Gastrocnemius medialis (tissue), 4 donors: ENCODE measurements around the gene CCDC57. TPM values are rescaled to one million over a fixed set of nuclear protein-coding genes. Genes with fewer than 3 reads are reported as not detected.
"Not testable (repeated sequence)": the region's sequence is repeated elsewhere in the genome, so short reads cannot be mapped to it uniquely, and the experiment has no call there.

Experiments used
- ATAC-seq, 2 donors: fragments of 150-250 bp; one replicate each; pipeline ENCODE4 v1.9.1; 2016
- DNase-seq, 2 donors: peaks; one replicate each; pipeline ENCODE4 v3.0.0-alpha.2; 2019
- H3K27ac ChIP-seq, 4 donors: fragments of 200-600 bp; sonication (generic); 1 replicate in 1 of 4; 2 replicates in 3 of 4; pipeline ENCODE4 v1.5.1; 2016 to 2018; ENCODE audit warnings: mild to moderate bottlenecking in 2 of 4, moderate library complexity in 1 of 4
- H3K27me3 ChIP-seq, 3 donors: fragments of 200-600 bp; sonication (generic) in 2 of 3; 1 replicate in 1 of 3; 2 replicates in 2 of 3; pipeline versions ENCODE4 v1.5.1 to v1.6.0; 2016 to 2019; ENCODE audit warnings: mild to moderate bottlenecking in 1 of 3, moderate library complexity in 1 of 3
- H3K36me3 ChIP-seq, 2 donors: fragments of 200-600 bp; sonication (generic) in 1 of 2; one replicate each; pipeline ENCODE4 v1.5.1; 2017 to 2018
- H3K4me1 ChIP-seq, 2 donors: fragments of 200-600 bp; sonication (generic) in 1 of 2; one replicate each; pipeline ENCODE4 v1.5.1; 2016 to 2017; ENCODE audit warnings: mild to moderate bottlenecking in 2 of 2
- H3K4me3 ChIP-seq, 4 donors: fragments of 200-600 bp; sonication (generic) in 3 of 4; 1 replicate in 1 of 4; 2 replicates in 3 of 4; pipeline ENCODE4 v1.5.1; 2016 to 2019; ENCODE audit warnings: mild to moderate bottlenecking in 2 of 4
- H3K9me3 ChIP-seq, 3 donors: fragments of 200-600 bp; sonication (generic) in 2 of 3; 1 replicate in 1 of 3; 2 replicates in 2 of 3; pipeline ENCODE4 v1.5.1; 2016 to 2019
- POLR2A ChIP-seq, 2 donors: fragments of 450-650 bp; IDR thresholded peaks; one replicate each; pipeline ENCODE4 v1.6.1; 2017; ENCODE audit warnings: antibody characterized with exemption in 2 of 2, mild to moderate bottlenecking in 2 of 2, moderate library complexity in 2 of 2
- in situ Hi-C, 4 donors: fragments of 200-750 bp; cut with MboI; loops; one replicate each; pipeline versions ENCODE4 v1.15.0 to v1.8.0; 2017; ENCODE audit warnings: low sequenced_read_pairs in 4 of 4
- intact Hi-C: fragments of 100-400 bp; cut with DNase I; formaldehyde crosslinking; loops from one replicate; pipeline ENCODE4 v1.15.1; 2023; ENCODE audit warnings: low total_unique reads
- total RNA-seq, 4 donors: library from RNA; depleted of rRNA; stranded (reverse); fragments of >200 nt; gene quantifications; one replicate each; pipeline versions ENCODE4 v1.1.0 to v1.2.3, GENCODE V29; 2016
- TF ChIP-seq, protein P1 (sequence below), 5 experiments: fragments of 450-650 bp in 3 of 5; fragments of 200-600 bp in 2 of 5; sonication (generic) in 2 of 5; IDR thresholded peaks in 4 of 5; conservative IDR thresholded peaks in 1 of 5; 1 replicate in 4 of 5; 2 replicates in 1 of 5; pipeline ENCODE4 v1.5.1; 2016 to 2019; ENCODE audit warnings: antibody characterized with exemption in 5 of 5, mild to moderate bottlenecking in 3 of 5, moderate library complexity in 3 of 5

Gene CCDC57
- total RNA-seq, 4 donors from 2014 or later, result 3.7 to 11.3 (median 5.1) TPM

DNA sequence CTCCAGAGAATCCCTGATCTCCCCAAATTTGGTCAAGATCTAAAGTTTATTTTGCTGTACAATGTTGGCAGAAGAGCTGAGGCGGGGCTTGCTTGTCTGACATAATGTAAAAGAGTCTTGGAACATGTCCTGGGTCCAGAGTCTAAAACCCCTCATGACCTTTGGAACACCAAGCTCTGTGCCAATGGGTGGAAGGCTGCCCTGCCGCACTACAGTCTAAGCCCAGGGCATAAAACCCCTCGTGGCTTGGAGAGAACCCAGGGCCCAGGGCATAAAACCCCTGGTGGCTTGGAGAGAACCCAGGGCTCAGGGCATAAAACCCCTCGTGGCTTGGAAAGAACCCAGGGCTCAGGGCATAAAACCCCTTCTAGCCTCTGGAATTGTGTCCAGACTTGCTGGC, 36.7 kb downstream of the CCDC57 start:
- Histone ChIP-seq H3K27me3 (no peaks in the 10 kb centered on the region), H3K4me1 (no peaks in the 10 kb centered on the region), H3K4me3 (no peak overlapping the region), H3K9me3 (no peaks in the 10 kb centered on the region), H3K27ac (no peak overlapping the region), H3K36me3 (peaks cover 0 to 23% of the 10 kb centered on the region in 2 donors)
- TF ChIP-seq, protein P1, sequence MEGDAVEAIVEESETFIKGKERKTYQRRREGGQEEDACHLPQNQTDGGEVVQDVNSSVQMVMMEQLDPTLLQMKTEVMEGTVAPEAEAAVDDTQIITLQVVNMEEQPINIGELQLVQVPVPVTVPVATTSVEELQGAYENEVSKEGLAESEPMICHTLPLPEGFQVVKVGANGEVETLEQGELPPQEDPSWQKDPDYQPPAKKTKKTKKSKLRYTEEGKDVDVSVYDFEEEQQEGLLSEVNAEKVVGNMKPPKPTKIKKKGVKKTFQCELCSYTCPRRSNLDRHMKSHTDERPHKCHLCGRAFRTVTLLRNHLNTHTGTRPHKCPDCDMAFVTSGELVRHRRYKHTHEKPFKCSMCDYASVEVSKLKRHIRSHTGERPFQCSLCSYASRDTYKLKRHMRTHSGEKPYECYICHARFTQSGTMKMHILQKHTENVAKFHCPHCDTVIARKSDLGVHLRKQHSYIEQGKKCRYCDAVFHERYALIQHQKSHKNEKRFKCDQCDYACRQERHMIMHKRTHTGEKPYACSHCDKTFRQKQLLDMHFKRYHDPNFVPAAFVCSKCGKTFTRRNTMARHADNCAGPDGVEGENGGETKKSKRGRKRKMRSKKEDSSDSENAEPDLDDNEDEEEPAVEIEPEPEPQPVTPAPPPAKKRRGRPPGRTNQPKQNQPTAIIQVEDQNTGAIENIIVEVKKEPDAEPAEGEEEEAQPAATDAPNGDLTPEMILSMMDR (IDR thresholded peaks at IDR 0.05 in 4 of 5, conservative IDR thresholded peaks at IDR 0.05 in 1 of 5), result no peak
- TF ChIP-seq POLR2A (IDR thresholded peaks at IDR 0.05), result no peak
- DNase-seq (no peak), ATAC-seq (no peak)
- intact Hi-C loops (no loop called here), in situ Hi-C loops (no loop called here)

DNA sequence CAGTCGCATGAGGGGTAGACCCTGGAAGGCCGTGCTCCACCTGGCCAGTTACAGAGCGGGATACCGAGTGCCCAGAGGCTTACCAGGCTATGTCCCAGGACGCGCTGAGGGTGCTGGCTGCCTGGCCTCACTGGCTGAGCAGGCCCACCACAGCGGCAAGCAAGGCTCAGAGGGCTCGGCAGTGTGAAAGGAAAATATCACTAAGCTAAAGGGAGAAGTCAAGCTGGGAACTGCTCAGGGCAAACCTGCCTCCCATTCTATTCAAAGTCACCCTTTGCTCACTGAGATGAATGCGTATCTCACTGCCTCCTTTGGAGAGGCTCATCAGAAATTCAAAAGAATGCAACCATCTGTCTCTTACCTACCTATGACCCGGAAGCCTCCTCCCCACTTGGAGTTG, 37.4 kb downstream of the CCDC57 start:
- Histone ChIP-seq H3K27ac (no peak overlapping the region), H3K4me3 (no peak overlapping the region), H3K27me3 (no peaks in the 10 kb centered on the region), H3K9me3 (no peaks in the 10 kb centered on the region), H3K4me1 (no peaks in the 10 kb centered on the region), H3K36me3 (peaks cover 0 to 20% of the 10 kb centered on the region in 2 donors)
- no peak for ATAC-seq
- intact Hi-C loops (no loop called here), in situ Hi-C loops (no loop called here)
- DNase-seq, result no peak
- no peak for TF ChIP-seq POLR2A (IDR thresholded peaks at IDR 0.05)
- TF ChIP-seq, protein P1 (IDR thresholded peaks at IDR 0.05 in 4 of 5, conservative IDR thresholded peaks at IDR 0.05 in 1 of 5), result no peak

DNA sequence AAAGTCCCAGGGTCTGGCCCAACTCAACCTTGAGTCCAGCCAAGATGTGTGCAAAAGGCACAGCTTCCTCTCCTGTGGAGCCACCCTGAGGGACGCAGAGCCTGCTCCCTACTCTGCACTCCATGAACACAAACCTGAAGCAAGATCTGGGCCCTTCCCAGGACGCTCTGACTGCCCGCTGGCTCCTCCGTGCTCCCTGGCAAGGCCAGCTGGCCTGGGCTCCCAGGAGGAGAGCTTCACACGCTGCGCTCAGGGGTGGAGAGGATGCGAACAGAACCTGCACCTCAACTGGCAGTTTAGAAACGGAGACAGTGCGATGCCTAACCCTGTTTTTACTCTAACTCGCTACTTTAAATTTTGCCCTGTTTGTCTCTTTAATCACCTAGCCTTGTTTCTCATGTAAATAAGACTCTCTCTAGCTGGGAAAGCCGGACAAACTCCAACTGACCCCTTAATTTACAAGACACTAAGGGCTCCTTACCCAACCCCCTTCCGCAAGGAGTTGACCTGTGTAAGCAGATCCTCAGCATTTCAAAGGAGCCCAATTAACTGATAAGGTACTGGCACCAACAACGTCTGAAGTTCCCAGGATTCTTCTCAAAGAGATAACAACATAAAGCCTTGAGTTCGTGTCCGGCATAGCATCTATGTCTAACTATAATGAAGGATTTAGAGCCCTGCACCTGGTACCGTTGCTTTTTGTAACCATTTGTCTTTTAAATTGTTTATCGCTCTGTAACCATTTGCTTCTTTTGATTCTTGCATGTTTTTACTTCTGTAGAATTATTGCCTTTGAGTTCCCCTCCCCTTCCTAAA, 38.4 kb downstream of the CCDC57 start:
- H3K27ac ChIP-seq, H3K27me3 ChIP-seq, H3K4me3 ChIP-seq, H3K9me3 ChIP-seq, H3K4me1 ChIP-seq, intact Hi-C loops, DNase-seq, ATAC-seq, in situ Hi-C loops: not testable (repeated sequence)
- H3K36me3 ChIP-seq, result peaks cover 0 to 20% of the 10 kb centered on the region in 2 donors

DNA sequence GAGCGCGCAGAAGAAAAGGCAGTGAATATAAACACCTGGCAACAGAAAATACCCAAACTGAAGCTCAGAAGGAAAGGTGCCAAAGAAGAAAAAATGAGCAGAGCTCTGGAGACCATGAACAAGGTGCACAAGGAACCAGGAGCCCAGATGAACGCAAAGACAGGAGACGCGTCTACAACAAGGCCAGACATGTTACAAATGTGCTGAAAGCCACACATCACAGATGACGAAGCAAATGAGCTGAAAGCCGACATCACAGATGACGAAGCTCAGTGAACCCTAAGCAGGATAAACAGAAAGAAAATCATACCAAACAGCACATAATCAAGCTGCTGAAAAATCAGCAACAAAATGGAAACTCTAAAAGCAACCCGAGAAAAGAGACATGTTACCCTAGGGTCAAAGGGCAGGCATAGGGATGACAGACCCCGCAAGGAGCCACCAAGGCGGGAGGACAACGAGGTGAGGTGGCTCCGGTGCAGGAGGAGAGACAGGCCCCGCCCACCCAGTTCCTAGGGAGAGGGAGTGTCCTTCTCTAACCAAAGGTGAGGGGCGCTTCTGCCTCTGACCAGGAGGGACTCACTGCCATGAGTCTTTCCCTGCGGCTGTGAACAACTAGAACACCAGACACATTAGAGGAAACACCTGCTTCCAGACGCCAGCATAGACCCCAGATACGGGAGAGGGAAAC, 39.1 kb downstream of the CCDC57 start:
- Histone ChIP-seq H3K4me3 (no peak overlapping the region), H3K27ac (no peak overlapping the region), H3K9me3 (no peaks in the 10 kb centered on the region), H3K27me3 (no peaks in the 10 kb centered on the region), H3K4me1 (no peaks in the 10 kb centered on the region), H3K36me3 (peaks cover 0 to 20% of the 10 kb centered on the region in 2 donors)
- DNase-seq (no peak), ATAC-seq (no peak)
- intact Hi-C loops (no loop called here), in situ Hi-C loops (no loop called here)
- TF ChIP-seq, protein P1 (IDR thresholded peaks at IDR 0.05 in 4 of 5, conservative IDR thresholded peaks at IDR 0.05 in 1 of 5), result no peak
- no peak for TF ChIP-seq POLR2A (IDR thresholded peaks at IDR 0.05)

DNA sequence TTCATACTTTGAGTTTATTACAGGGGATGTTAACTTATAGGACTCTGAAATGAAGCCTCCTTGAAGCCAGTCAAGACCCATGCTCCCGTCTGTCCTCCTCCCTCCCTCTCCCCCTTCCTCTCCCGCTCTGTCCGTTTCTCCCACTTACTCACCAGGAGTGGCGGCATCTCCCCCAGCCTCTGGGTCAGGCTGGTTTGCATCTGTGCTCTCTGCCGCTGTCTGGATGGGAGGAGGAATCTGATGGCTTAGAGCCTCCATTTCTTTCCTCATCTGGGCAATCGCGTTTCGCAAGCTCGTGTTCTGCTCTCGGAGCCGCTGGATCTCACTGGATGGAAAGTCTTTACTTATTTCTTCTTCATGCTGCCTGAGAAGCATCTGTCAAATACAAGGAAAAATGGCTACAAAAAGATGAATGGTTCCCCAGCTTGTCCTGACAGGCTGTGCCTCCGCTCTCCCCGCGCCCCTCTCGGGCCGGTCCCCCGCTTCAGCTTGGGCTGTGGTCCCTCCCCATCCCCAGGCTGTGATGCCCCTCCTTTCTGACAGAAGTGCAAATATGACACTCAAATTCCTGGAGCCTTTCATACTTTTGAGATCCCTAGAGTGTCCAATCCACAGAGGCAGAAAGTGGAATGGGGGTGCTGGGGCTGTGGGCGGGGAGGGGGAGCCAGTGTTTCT, 40.0 kb downstream of the CCDC57 start:
- intact Hi-C loops, result no loop called here
- Histone ChIP-seq H3K27ac (no peak overlapping the region), H3K4me3 (no peak overlapping the region), H3K27me3 (no peaks in the 10 kb centered on the region), H3K36me3 (peaks cover 0 to 20% of the 10 kb centered on the region in 2 donors), H3K9me3 (no peaks in the 10 kb centered on the region), H3K4me1 (no peaks in the 10 kb centered on the region)
- ATAC-seq (no peak), DNase-seq (no peak)
- TF ChIP-seq, protein P1 (IDR thresholded peaks at IDR 0.05 in 4 of 5, conservative IDR thresholded peaks at IDR 0.05 in 1 of 5), result no peak
- no peak for TF ChIP-seq POLR2A (IDR thresholded peaks at IDR 0.05)
- in situ Hi-C loops, result no loop called here
